HG02678 (cell line): ENCODE data around the gene SMTN.
"Not testable (repeated sequence)": the region's sequence is repeated elsewhere in the genome, so short reads cannot be mapped to it uniquely, and the experiment has no call there.

Experiments
- ATAC-seq: cut with Tn5 transposase; IDR thresholded peaks from one replicate; pipeline ENCODE4 v1.9.1; 2021; ENCODE audit warnings: mild to moderate bottlenecking, moderate library complexity; ENCODE audit not compliant: unreplicated experiment

The SMTN gene

GRCh38 chr22:31089160-31090100 lies 8.3 kb downstream of the SMTN start:
- no peak for ATAC-seq

GRCh38 chr22:31090217-31091085 lies 9.3 kb downstream of the SMTN start:
- no peak for ATAC-seq

GRCh38 chr22:31091106-31091975 lies 10.2 kb downstream of the SMTN start:
- no peak for ATAC-seq

- no peak for ATAC-seq
Measured at GRCh38 chr22:31092161-31092560, 11.0 kb downstream of the SMTN start.

GRCh38 chr22:31093086-31093850 lies 12.2 kb downstream of the SMTN start:
- ATAC-seq, result no peak

GRCh38 chr22:31094021-31094551 lies 13.0 kb downstream of the SMTN start:
- ATAC-seq, result no peak

GRCh38 chr22:31094741-31095140 lies 13.6 kb downstream of the SMTN start:
- ATAC-seq, result no peak

- no peak for ATAC-seq
Measured at GRCh38 chr22:31095637-31096249, 14.6 kb downstream of the SMTN start.

GRCh38 chr22:31096657-31097279 lies 15.7 kb downstream of the SMTN start:
- no peak for ATAC-seq

GRCh38 chr22:31097539-31097938 lies 16.4 kb downstream of the SMTN start:
- ATAC-seq, result not testable (repeated sequence)

- no peak for ATAC-seq
Measured at GRCh38 chr22:31097941-31098631, 17.0 kb downstream of the SMTN start.

GRCh38 chr22:31098632-31099110 lies 17.6 kb downstream of the SMTN start:
- ATAC-seq, result no peak

GRCh38 chr22:31099386-31099785 lies 18.3 kb downstream of the SMTN start:
- ATAC-seq, result no peak

GRCh38 chr22:31099841-31100761 lies 19.0 kb downstream of the SMTN start:
- no peak for ATAC-seq

- ATAC-seq, result no peak
Measured at GRCh38 chr22:31100762-31101525, 19.8 kb downstream of the SMTN start.

- no peak for ATAC-seq
Measured at GRCh38 chr22:31102441-31103081, 21.4 kb downstream of the SMTN start.
